Epithelial cell of proximal tubule (primary cell): ENCODE data around the gene STRADA. TPM values are rescaled to one million over a fixed set of nuclear protein-coding genes. Genes with fewer than 3 reads are reported as not detected.

Source experiments
- DNase-seq: peaks from one replicate; pipeline ENCODE4 v3.0.0-alpha.2; 2011; ENCODE audit warnings: low read depth
- H3K4me3 ChIP-seq: 2 replicates; pipeline ENCODE4 v1.5.1; 2011; ENCODE audit warnings: low read depth, mild to moderate bottlenecking, low read length
- CTCF ChIP-seq: conservative IDR thresholded peaks from 2 replicates; pipeline ENCODE4 v1.5.1; 2012; ENCODE audit warnings: low read depth, mild to moderate bottlenecking, low read length
- total RNA-seq: library from RNA; depleted of rRNA; stranded (reverse); fragments of >200 nt; gene quantifications from 2 replicates; pipeline ENCODE4 v1.2.3, GENCODE V29; 2015

STRADA gene
- total RNA-seq, 1 donor from 2014 or later: 33.9 TPM

GRCh38 chr17:63698886-63699637, 42.5 kb downstream of the STRADA start:
- peak overlapping the region; percentile 60 for H3K4me3 ChIP-seq
- no peak for DNase-seq
- TF ChIP-seq CTCF: no peak

GRCh38 chr17:63698381-63698885, 43.2 kb downstream of the STRADA start:
- DNase-seq: no peak
- TF ChIP-seq CTCF: no peak
- H3K4me3 ChIP-seq: peak overlapping the region; percentile 60

GRCh38 chr17:63697341-63698286, 44.0 kb downstream of the STRADA start:
- H3K4me3 ChIP-seq: no peak overlapping the region
- peak; percentile 60 for TF ChIP-seq CTCF
- DNase-seq: no peak

GRCh38 chr17:63696381-63696961, 45.1 kb downstream of the STRADA start:
- H3K4me3 ChIP-seq: no peak overlapping the region
- DNase-seq: no peak
- peak; percentile 54 for TF ChIP-seq CTCF

- no peak overlapping the region for H3K4me3 ChIP-seq
- no peak for TF ChIP-seq CTCF
- DNase-seq: no peak
These were observed 45.7 kb downstream of the STRADA start for GRCh38 chr17:63695889-63696288.

GRCh38 chr17:63694950-63695773, 46.4 kb downstream of the STRADA start:
- DNase-seq: no peak
- no peak overlapping the region for H3K4me3 ChIP-seq
- no peak for TF ChIP-seq CTCF
